AG08396 (cell line): ENCODE measurements around the gene OR4C15.

ENCODE experiments used
- DNase-seq: peaks from one replicate; pipeline ENCODE4 v3.0.0; 2012; ENCODE audit warnings: low spot score, mixed read lengths

The OR4C15 gene

DNA sequence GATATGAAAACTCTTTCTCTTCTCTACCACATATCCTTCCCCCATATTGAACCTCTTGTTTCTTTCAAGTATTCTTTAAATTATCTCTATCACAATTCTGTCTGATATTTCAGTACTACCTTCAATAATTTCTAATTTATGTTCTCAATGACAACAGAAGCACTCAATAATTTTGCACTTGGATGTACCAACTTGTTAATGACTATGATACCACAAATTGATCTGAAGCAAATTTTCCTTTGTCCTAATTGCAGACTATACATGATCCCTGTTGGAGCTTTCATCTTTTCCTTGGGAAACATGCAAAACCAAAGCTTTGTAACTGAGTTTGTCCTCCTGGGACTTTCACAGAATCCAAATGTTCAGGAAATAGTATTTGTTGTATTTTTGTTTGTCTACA is at the start of gene OR4C15:
TSS of gene OR4C15 (plus strand) at position 301 of the 400 bp plus-strand sequence. CDS start at position 301, 0 bp downstream.
- DNase-seq = no peak

- no peak for DNase-seq
These were observed 17.6 kb downstream of the OR4C15 start, which contains the start of gene OR4C16 for GRCh38 chr11:55571828-55572227. OR4C16 (plus strand) TSS chr11:55572128; CDS start chr11:55572128, 0 bp downstream.

DNA sequence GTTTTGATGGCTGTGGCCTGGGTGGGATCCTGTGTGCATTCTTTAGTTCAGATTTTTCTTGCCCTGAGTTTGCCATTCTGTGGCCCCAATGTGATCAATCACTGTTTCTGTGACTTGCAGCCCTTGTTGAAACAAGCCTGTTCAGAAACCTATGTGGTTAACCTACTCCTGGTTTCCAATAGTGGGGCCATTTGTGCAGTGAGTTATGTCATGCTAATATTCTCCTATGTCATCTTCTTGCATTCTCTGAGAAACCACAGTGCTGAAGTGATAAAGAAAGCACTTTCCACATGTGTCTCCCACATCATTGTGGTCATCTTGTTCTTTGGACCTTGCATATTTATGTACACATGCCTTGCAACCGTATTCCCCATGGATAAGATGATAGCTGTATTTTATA is 18.3 kb downstream of the OR4C15 start:
- no peak for DNase-seq
